Measurements from ENCODE around the gene MRPS31. TPM values are rescaled to one million over a fixed set of nuclear protein-coding genes. Genes with fewer than 3 reads are reported as not detected.

Gene MRPS31
- total and polyA plus RNA-seq, 2 donors (not counting 3 experiments of a cell fraction or from before 2014, with no cell fraction given), result 7.6 to 17.8 TPM

- Histone ChIP-seq H2AFZ (ENCODE audit: low read depth, low read length) (no peak overlapping the region), H3K27me3 (ENCODE audit: control insufficient read depth in 2 of 2, insufficient read depth in 2 of 2, low read length in 2 of 2) (no peaks in the 10 kb centered on the region), H3K4me1 (ENCODE audit: control insufficient read depth, extremely low read depth, insufficient read depth, low read length) (peaks cover 9% of the 10 kb centered on the region), H3K27ac (ENCODE audit: insufficient read depth, low read depth, low read length) (no peak overlapping the region), H3K9me1 (replicated peaks; ENCODE audit: control insufficient read depth, extremely low read depth, insufficient read depth, low read length) (no peaks in the 10 kb centered on the region), H3K4me3 (replicated peaks in 1 of 3; ENCODE audit: insufficient read depth in 1 of 3, low read depth in 1 of 3, low read length in 3 of 3) (no peak overlapping the region), H3K9ac (replicated peaks; ENCODE audit: extremely low read depth, insufficient read depth, low read length) (no peak overlapping the region), H3K79me2 (ENCODE audit: control insufficient read depth, insufficient read depth, low read length) (no peaks in the 10 kb centered on the region), H4K20me1 (replicated peaks; ENCODE audit: control insufficient read depth, extremely low read depth, insufficient read depth, low read length) (no peaks in the 10 kb centered on the region), H3K9me3 (replicated peaks; ENCODE audit: control insufficient read depth, insufficient read depth, low read length) (no peaks in the 10 kb centered on the region), H3K36me3 (ENCODE audit: control insufficient read depth in 2 of 2, extremely low read depth in 1 of 2, insufficient read depth in 2 of 2, low read length in 2 of 2) (no peaks in the 10 kb centered on the region), H3K4me2 (ENCODE audit: insufficient read depth, low read length) (no peak overlapping the region)
- ChIA-PET CTCF (interaction anchor here (1.0 to 2.6 kb wide), 5 partner anchors 35 to 1093 kb away, joined by 3 to 31 read pairs (median 12); no protein-coding TSS in a partner anchor), POLR2A (no interaction called here)
- no TSS peak for BruUV-seq (replicated peaks)
- intact Hi-C loops (cut with micrococcal nuclease) (loop anchor here (5.0 to 10.0 kb wide), 7 partner anchors 97 to 1744 kb away; partner anchors contain the start of genes NHLRC3, PROSER1 and WBP4), dilution Hi-C loops (cut with MboI; ENCODE audit: extremely low pct_ligation_motif_present, low sequenced_read_pairs) (no loop called here)
- no peak for FAIRE-seq
- no peak for DNase-seq (ENCODE audit: low read depth, low spot score)
- no peak for TF ChIP-seq EZH2 (IDR thresholded peaks at IDR 0.05; ENCODE audit: borderline replicate concordance, low read depth, low read length, severe bottlenecking)
- TF ChIP-seq JUN (IDR thresholded peaks at IDR 0.05; ENCODE audit: borderline replicate concordance, insufficient read depth, insufficient read length, low read depth), result no peak
- no peak for TF ChIP-seq MAX (IDR thresholded peaks at IDR 0.05; ENCODE audit: insufficient read depth, insufficient read length)
- TF ChIP-seq CTCF (IDR thresholded peaks at IDR 0.05; ENCODE audit: extremely low read depth in 1 of 2, insufficient read depth in 1 of 2, low read depth in 1 of 2, low read length in 2 of 2), result no peak
- no peak for TF ChIP-seq MYC (IDR thresholded peaks at IDR 0.05; ENCODE audit: low read depth, low read length)
- no peak for TF ChIP-seq POLR2AphosphoS5 (IDR thresholded peaks at IDR 0.05; ENCODE audit: insufficient read depth, low read depth, low read length)
- no peak for TF ChIP-seq FOS (IDR thresholded peaks at IDR 0.05; ENCODE audit: borderline replicate concordance, insufficient read depth, low read length)
Observed at GRCh38 chr13:40779049-40779448, 8.1 kb upstream of the MRPS31 start.

Measured in endothelial cell of umbilical vein (primary cell).